Activated CD8-positive, alpha-beta T cell treated with anti-CD3 and anti-CD28 coated beads for 36 hours (primary cell): ENCODE results near the gene OSBPL6. TPM values are rescaled to one million over a fixed set of nuclear protein-coding genes. Genes with fewer than 3 reads are reported as not detected.

Experiments used
- ATAC-seq: fragments of 200-7000 bp; cut with Tn5 transposase; one replicate; pipeline ENCODE4 v1.10.0; 2021; ENCODE audit warnings: mild to moderate bottlenecking, moderate library complexity
- CTCF ChIA-PET: fragments of 350-600 bp; sonication (Branson Sonifier 250); formaldehyde crosslinking; loops from one replicate; lab custom pipeline; 2021; ENCODE audit warnings: antibody characterized with exemption; lab: Charles Lee
- POLR2A ChIA-PET: fragments of 350-600 bp; sonication (Branson Sonifier 250); formaldehyde crosslinking; loops from one replicate; lab custom pipeline; 2021; ENCODE audit warnings: antibody characterized with exemption; lab: Charles Lee
- DNase-seq: peaks from one replicate; pipeline ENCODE4 v3.0.0-alpha.2; 2020
- H3K27ac Mint-ChIP-seq: one replicate; pipeline ENCODE4 v1.8.0; 2021; ENCODE audit warnings: mild to moderate bottlenecking, mixed read lengths
- H3K27me3 Mint-ChIP-seq: one replicate; pipeline ENCODE4 v1.8.0; 2021; ENCODE audit warnings: mixed read lengths
- H3K36me3 Mint-ChIP-seq: one replicate; pipeline ENCODE4 v1.8.0; 2021; ENCODE audit warnings: low read depth, mixed read lengths
- H3K4me1 Mint-ChIP-seq: one replicate; pipeline ENCODE4 v1.8.0; 2021; ENCODE audit warnings: low read depth, mixed read lengths
- H3K4me3 Mint-ChIP-seq: one replicate; pipeline ENCODE4 v1.8.0; 2021; ENCODE audit warnings: mild to moderate bottlenecking, moderate library complexity, mixed read lengths
- H3K9me3 Mint-ChIP-seq: one replicate; pipeline ENCODE4 v1.8.0; 2021; ENCODE audit warnings: mixed read lengths
- intact Hi-C: fragments of 100-400 bp; cut with micrococcal nuclease; formaldehyde crosslinking; loops from one replicate; pipeline ENCODE4 v1.10.0; 2022
- total RNA-seq, 2 experiments: library from RNA; stranded (reverse); gene quantifications; one replicate each; pipeline ENCODE4 v1.2.3, GENCODE V29; 2021
- TF ChIP-seq, protein P1 (sequence below): fragments of 200-600 bp; IDR thresholded peaks from one replicate; pipeline ENCODE4 v1.8.0; 2022; ENCODE audit warnings: antibody characterized with exemption, mild to moderate bottlenecking

OSBPL6 gene
- total RNA-seq, 2 experiments from 2014 or later = 2.5 to 4.0 TPM

DNA sequence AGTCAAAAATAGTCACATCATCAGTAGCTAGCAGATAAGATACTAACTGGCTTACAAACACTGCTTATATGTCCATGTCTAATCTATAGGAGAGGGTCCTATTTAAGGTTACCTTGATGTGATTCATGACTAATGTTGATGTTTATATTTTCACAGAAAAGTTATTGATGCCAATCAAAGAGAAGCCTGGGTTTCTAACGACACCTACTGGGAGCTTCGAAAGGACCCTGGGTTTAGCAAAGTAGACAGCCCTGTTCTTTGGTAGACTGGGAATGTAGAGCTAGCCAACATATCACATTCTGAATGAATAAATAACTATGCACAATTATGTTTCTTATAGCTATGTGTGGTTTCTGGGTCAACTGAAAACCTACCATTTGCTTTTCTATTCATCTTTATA lies 201.0 kb downstream of the OSBPL6 start:
- H3K36me3 Mint-ChIP-seq = no peaks in the 10 kb centered on the region
- no peak for DNase-seq
- no peak overlapping the region for H3K27ac Mint-ChIP-seq
- POLR2A ChIA-PET = interaction anchor here (1.3 kb wide), 1 partner anchor 9 kb away, joined by 4 read pairs; no protein-coding TSS in a partner anchor
- peaks cover 3% of the 10 kb centered on the region for H3K27me3 Mint-ChIP-seq
- no peaks in the 10 kb centered on the region for H3K9me3 Mint-ChIP-seq
- no peak for ATAC-seq
- CTCF ChIA-PET = interaction anchor here (1.4 to 11.1 kb wide), 3 partner anchors 21 to 283 kb away, joined by 3 to 154 read pairs (median 14); partner anchors contain the start of gene RBM45
- H3K4me3 Mint-ChIP-seq = no peak overlapping the region
- TF ChIP-seq, protein P1, sequence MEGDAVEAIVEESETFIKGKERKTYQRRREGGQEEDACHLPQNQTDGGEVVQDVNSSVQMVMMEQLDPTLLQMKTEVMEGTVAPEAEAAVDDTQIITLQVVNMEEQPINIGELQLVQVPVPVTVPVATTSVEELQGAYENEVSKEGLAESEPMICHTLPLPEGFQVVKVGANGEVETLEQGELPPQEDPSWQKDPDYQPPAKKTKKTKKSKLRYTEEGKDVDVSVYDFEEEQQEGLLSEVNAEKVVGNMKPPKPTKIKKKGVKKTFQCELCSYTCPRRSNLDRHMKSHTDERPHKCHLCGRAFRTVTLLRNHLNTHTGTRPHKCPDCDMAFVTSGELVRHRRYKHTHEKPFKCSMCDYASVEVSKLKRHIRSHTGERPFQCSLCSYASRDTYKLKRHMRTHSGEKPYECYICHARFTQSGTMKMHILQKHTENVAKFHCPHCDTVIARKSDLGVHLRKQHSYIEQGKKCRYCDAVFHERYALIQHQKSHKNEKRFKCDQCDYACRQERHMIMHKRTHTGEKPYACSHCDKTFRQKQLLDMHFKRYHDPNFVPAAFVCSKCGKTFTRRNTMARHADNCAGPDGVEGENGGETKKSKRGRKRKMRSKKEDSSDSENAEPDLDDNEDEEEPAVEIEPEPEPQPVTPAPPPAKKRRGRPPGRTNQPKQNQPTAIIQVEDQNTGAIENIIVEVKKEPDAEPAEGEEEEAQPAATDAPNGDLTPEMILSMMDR = no peak
- H3K4me1 Mint-ChIP-seq = no peaks in the 10 kb centered on the region
- intact Hi-C loops = no loop called here

- TF ChIP-seq, protein P1 = no peak
- intact Hi-C loops = no loop called here
- no peaks in the 10 kb centered on the region for H3K36me3 Mint-ChIP-seq
These were observed 201.7 kb downstream of the OSBPL6 start for GRCh38 chr2:178395941-178396570.

GRCh38 chr2:178397002-178397605 lies 202.8 kb downstream of the OSBPL6 start:
- no peaks in the 10 kb centered on the region for H3K36me3 Mint-ChIP-seq
- ChIA-PET POLR2A (no interaction called here), CTCF (interaction anchor here (0.5 to 11.1 kb wide), 15 partner anchors 8 to 1004 kb away, joined by 3 to 154 read pairs (median 3); partner anchors contain the start of gene RBM45)
- TF ChIP-seq, protein P1 = peak; percentile 83
- peaks cover 3% of the 10 kb centered on the region for H3K27me3 Mint-ChIP-seq
- H3K9me3 Mint-ChIP-seq = no peaks in the 10 kb centered on the region
- ATAC-seq (peak; percentile 72), DNase-seq (peak; percentile 8)
- no peak overlapping the region for H3K4me3 Mint-ChIP-seq
- H3K27ac Mint-ChIP-seq = no peak overlapping the region
- H3K4me1 Mint-ChIP-seq = no peaks in the 10 kb centered on the region
- intact Hi-C loops = no loop called here

More at GRCh38 chr2:178395941-178396570, 201.7 kb downstream of the OSBPL6 start:
- Mint-ChIP-seq H3K27me3 (peaks cover 3% of the 10 kb centered on the region), H3K27ac (no peak overlapping the region), H3K9me3 (no peaks in the 10 kb centered on the region), H3K4me1 (no peaks in the 10 kb centered on the region), H3K4me3 (no peak overlapping the region)
- DNase-seq = no peak
- no peak for ATAC-seq
- ChIA-PET POLR2A (no interaction called here), CTCF (interaction anchor here (0.9 to 11.1 kb wide), 4 partner anchors 11 to 484 kb away, joined by 3 to 154 read pairs (median 9); partner anchors contain the start of gene RBM45)

GRCh38 chr2:178401994-178402437 lies 207.7 kb downstream of the OSBPL6 start:
- peaks cover 9% of the 10 kb centered on the region for H3K4me1 Mint-ChIP-seq
- DNase-seq (no peak), ATAC-seq (no peak)
- H3K4me3 Mint-ChIP-seq = no peak overlapping the region
- intact Hi-C loops = no loop called here
- H3K27me3 Mint-ChIP-seq = peaks cover 2% of the 10 kb centered on the region
- no peaks in the 10 kb centered on the region for H3K9me3 Mint-ChIP-seq
- no peak overlapping the region for H3K27ac Mint-ChIP-seq
- TF ChIP-seq, protein P1 = no peak
- ChIA-PET POLR2A (no interaction called here), CTCF (interaction anchor here (6.3 kb wide), 1 partner anchor 12 kb away, joined by 53 read pairs; no protein-coding TSS in a partner anchor)
- no peaks in the 10 kb centered on the region for H3K36me3 Mint-ChIP-seq
